ENCODE measurements around the gene CD4. TPM values are rescaled to one million over a fixed set of nuclear protein-coding genes. Genes with fewer than 3 reads are reported as not detected.

The CD4 gene
- total and polyA plus RNA-seq, 12 donors = 2.4 to 52.8 (median 24.3) TPM

DNA sequence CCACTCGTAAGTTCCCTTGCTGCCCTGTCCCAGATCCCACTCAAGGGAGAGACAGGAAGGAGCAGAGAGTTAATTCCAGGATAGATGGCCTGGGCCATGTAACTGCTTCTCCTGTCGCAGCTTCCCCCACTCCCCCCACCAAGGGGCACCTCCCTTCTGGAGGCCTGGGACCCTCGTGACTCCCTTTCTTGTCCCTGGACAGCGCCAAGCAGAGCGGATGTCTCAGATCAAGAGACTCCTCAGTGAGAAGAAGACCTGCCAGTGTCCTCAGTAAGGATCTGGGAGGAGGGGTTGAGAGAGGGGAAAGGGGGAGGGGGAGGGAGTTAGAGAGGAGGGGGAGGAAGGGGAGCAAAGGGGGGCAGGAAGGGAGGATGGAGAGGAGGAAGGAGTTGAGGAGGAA lies 29.3 kb downstream of the CD4 start:
- Histone ChIP-seq H3K9me3 (replicated peaks in 1 of 3) (no peaks in the 10 kb centered on the region), H3K4me3 (no peak overlapping the region), H3K27me3 (peaks cover 8% of the 10 kb centered on the region), H3K4me1 (replicated peaks in 1 of 2) (peaks cover 6 to 8% of the 10 kb centered on the region in 2 donors), H3K27ac (no peak overlapping the region), H3K36me3 (replicated peaks in 1 of 2) (no peaks in the 10 kb centered on the region)
- no peak for TF ChIP-seq POLR2A (IDR thresholded peaks at IDR 0.05)
- no peak for DNase-seq
- intact Hi-C loops (cut with DNase I) = no loop called here
- 74 to 82% (median 79%) methylated on average over 4 to 5 of the region's 5 CpGs for WGBS, 4 donors

DNA sequence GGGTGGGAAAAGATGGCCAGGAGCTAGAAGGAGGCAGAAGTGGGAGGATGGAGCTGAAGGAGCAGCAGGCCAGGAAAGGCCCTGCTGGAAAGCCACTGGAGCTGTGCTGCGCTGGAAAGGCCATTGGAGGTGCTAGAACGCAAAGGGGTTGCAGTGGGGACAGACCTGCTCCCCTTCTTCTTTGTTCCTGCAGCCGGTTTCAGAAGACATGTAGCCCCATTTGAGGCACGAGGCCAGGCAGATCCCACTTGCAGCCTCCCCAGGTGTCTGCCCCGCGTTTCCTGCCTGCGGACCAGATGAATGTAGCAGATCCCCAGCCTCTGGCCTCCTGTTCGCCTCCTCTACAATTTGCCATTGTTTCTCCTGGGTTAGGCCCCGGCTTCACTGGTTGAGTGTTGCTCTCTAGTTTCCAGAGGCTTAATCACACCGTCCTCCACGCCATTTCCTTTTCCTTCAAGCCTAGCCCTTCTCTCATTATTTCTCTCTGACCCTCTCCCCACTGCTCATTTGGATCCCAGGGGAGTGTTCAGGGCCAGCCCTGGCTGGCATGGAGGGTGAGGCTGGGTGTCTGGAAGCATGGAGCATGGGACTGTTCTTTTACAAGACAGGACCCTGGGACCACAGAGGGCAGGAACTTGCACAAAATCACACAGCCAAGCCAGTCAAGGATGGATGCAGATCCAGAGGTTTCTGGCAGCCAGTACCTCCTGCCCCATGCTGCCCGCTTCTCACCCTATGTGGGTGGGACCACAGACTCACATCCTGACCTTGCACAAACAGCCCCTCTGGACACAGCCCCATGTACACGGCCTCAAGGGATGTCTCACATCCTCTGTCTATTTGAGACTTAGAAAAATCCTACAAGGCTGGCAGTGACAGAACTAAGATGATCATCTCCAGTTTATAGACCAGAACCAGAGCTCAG lies 30.0 kb downstream of the CD4 start:
- Histone ChIP-seq H3K36me3 (replicated peaks in 1 of 2) (no peaks in the 10 kb centered on the region), H3K27me3 (peaks cover 8% of the 10 kb centered on the region), H3K4me1 (replicated peaks in 1 of 2) (peaks cover 6 to 8% of the 10 kb centered on the region in 2 donors), H3K9me3 (replicated peaks in 1 of 3) (no peaks in the 10 kb centered on the region), H3K4me3 (no peak overlapping the region), H3K27ac (no peak overlapping the region)
- TF ChIP-seq, protein P1, sequence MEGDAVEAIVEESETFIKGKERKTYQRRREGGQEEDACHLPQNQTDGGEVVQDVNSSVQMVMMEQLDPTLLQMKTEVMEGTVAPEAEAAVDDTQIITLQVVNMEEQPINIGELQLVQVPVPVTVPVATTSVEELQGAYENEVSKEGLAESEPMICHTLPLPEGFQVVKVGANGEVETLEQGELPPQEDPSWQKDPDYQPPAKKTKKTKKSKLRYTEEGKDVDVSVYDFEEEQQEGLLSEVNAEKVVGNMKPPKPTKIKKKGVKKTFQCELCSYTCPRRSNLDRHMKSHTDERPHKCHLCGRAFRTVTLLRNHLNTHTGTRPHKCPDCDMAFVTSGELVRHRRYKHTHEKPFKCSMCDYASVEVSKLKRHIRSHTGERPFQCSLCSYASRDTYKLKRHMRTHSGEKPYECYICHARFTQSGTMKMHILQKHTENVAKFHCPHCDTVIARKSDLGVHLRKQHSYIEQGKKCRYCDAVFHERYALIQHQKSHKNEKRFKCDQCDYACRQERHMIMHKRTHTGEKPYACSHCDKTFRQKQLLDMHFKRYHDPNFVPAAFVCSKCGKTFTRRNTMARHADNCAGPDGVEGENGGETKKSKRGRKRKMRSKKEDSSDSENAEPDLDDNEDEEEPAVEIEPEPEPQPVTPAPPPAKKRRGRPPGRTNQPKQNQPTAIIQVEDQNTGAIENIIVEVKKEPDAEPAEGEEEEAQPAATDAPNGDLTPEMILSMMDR (IDR thresholded peaks at IDR 0.05) = no peak
- no peak for TF ChIP-seq POLR2A (IDR thresholded peaks at IDR 0.05)
- WGBS, 4 donors = 81 to 88% (median 87%) methylated on average over 11 to 13 of the region's 13 CpGs
- no peak for DNase-seq
- intact Hi-C loops (cut with DNase I) = loop anchor here (5.0 to 10.0 kb wide), 2 partner anchors 75 to 87 kb away; no protein-coding TSS in a partner anchor

DNA sequence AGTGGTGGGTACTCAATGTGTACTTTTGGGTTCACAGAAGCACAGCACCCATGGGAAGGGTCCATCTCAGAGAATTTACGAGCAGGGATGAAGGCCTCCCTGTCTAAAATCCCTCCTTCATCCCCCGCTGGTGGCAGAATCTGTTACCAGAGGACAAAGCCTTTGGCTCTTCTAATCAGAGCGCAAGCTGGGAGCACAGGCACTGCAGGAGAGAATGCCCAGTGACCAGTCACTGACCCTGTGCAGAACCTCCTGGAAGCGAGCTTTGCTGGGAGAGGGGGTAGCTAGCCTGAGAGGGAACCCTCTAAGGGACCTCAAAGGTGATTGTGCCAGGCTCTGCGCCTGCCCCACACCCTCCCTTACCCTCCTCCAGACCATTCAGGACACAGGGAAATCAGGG lies 30.8 kb downstream of the CD4 start:
- Histone ChIP-seq H3K27ac (peak overlapping the region in 1 of 5 donors; percentile 12), H3K4me3 (no peak overlapping the region), H3K36me3 (replicated peaks in 1 of 2) (no peaks in the 10 kb centered on the region), H3K27me3 (peaks cover 4% of the 10 kb centered on the region), H3K4me1 (replicated peaks in 1 of 2) (peaks cover 6 to 8% of the 10 kb centered on the region in 2 donors), H3K9me3 (replicated peaks in 1 of 3) (no peaks in the 10 kb centered on the region)
- 70 to 82% (median 77%) methylated on average over 3 to 5 of the region's 5 CpGs for WGBS, 4 donors
- no peak for DNase-seq
- intact Hi-C loops (cut with DNase I) = loop anchor here (5.0 to 10.0 kb wide), 2 partner anchors 75 to 88 kb away; no protein-coding TSS in a partner anchor
- TF ChIP-seq, protein P1 (IDR thresholded peaks at IDR 0.05) = no peak
- TF ChIP-seq POLR2A (IDR thresholded peaks at IDR 0.05) = no peak

DNA sequence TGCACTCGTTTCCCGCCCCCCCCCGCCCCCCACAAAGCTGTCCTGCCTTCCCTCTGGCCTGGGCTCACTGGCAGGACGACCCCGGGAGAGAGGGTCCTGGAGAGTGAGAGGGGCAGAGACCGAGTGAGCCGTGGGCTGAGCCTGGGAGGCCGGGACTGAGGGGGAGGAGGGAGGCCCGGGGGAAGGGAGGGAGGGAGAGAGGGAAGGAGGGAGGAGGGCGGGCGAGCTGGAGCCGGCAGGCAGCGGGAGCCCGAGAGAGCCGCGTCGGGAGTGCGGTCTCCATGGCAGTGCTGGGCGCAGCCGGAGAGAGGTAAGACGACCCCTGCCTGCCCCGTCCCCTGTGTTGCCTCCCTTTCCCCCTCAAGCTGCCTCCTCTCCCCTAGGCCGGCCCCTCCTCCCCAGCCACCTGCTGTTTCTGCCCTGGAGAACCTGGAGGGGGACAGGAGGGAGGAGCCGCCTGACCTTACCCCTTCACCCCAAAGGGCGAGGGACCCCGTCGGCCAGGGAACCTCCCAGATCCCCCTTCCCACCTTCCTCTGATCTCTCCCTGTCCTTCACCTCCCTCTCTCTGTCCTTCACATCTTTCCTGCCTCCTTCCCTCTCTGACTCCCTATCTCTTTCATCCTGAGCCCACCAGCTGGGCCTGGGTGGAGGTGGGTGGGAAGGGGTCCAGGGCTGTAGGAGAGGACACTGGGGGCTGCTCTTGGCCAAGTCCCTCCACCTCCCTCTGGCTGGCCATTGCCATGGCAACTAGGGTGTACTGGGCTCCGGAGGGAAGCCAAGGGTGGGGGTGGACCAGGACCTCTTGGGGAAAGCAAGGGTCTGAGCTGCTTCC lies 32.5 kb downstream of the CD4 start, which contains the start of gene GPR162:
Gene GPR162 (plus strand): TSS at position 231 of the 835 bp plus-strand sequence. CDS start 2,078 bp downstream, outside the sequence.
- 0 to 15% (median 1%) methylated on average over 5 to 28 of the region's 28 CpGs for WGBS, 4 donors
- intact Hi-C loops (cut with DNase I) = loop anchor here (5.0 to 10.0 kb wide), 2 partner anchors 77 to 90 kb away; no protein-coding TSS in a partner anchor
- H3K9me3 ChIP-seq (replicated peaks in 1 of 3) = no peaks in the 10 kb centered on the region
- H3K4me3 ChIP-seq = peak within 1 kb of the TSS in 1 of 4 donors; percentile 40
- TF ChIP-seq POLR2A (IDR thresholded peaks at IDR 0.05) = no peak
- TF ChIP-seq, protein P1 (IDR thresholded peaks at IDR 0.05) = no peak
- peaks cover 6 to 8% of the 10 kb centered on the region in 2 donors for H3K4me1 ChIP-seq (replicated peaks in 1 of 2)
- peak in 5 of 7 donors; percentile 38 to 78 (median 55) for DNase-seq
- no peaks in the 10 kb centered on the region for H3K36me3 ChIP-seq (replicated peaks in 1 of 2)
- peak within 1 kb of the TSS in 2 of 5 donors; percentile 10 to 60 for H3K27ac ChIP-seq
- peaks cover 4% of the 10 kb centered on the region for H3K27me3 ChIP-seq

All from adrenal gland (tissue), 12 donors.